GM12878 (cell line): ENCODE results near the gene JMJD6. TPM values are rescaled to one million over a fixed set of nuclear protein-coding genes. Genes with fewer than 3 reads are reported as not detected.
A peak's percentile ranks its signal among the peaks of the same experiment; 100 is the strongest.

Experiments
- ATAC-seq: fragments of 200-7000 bp; cut with Tn5 transposase; 3 replicates; pipeline ENCODE4 v1.9.1; 2020; ENCODE audit warnings: mild to moderate bottlenecking, moderate library complexity
- BruUV-seq: library from RNA; stranded (reverse); fragments of 400-500 nt; replicated peaks from 2 replicates; lab custom pipeline; 2021; lab: Mats Ljungman, UMichigan
- CTCF ChIA-PET: fragments of 300-600 bp; sonication (Branson Sonifier 250); formaldehyde crosslinking; extraction: SDS; loops from one replicate; lab custom pipeline; 2021; ENCODE audit warnings: inconsistent platforms; lab: Yijun Ruan, JAX
- POLR2A ChIA-PET: fragments of 350-600 bp; formaldehyde crosslinking; extraction: SDS; loops from one replicate; lab custom pipeline; 2021; ENCODE audit warnings: inconsistent platforms; lab: Charles Lee
- RAD21 ChIA-PET: fragments of 300-600 bp; sonication (Branson Sonifier 250); formaldehyde crosslinking; loops from one replicate; lab custom pipeline; 2023; ENCODE audit warnings: antibody characterized with exemption; ENCODE audit not compliant: unreplicated experiment; lab: Charles Lee
- SMC1A ChIA-PET: fragments of 300-600 bp; sonication (Branson Sonifier 250); formaldehyde crosslinking; loops from one replicate; lab custom pipeline; 2023; ENCODE audit not compliant: unreplicated experiment, uncharacterized antibody; lab: Charles Lee
- DNase-seq: peaks from one replicate; pipeline ENCODE4 v3.0.0-alpha.2; 2011; ENCODE audit warnings: low read depth, low spot score
- FAIRE-seq: peaks from 3 replicates; lab custom pipeline; 2011; peaks lifted over from hg19 to GRCh38; lab: Jason Lieb, UNC
- H2AFZ ChIP-seq: 2 replicates; pipeline ENCODE4 v1.6.0; 2011; ENCODE audit warnings: low read depth, low read length, control low read depth; ENCODE audit not compliant: control insufficient read depth
- H3K27ac ChIP-seq: 2 replicates; pipeline ENCODE4 v1.5.1; 2011; ENCODE audit warnings: control low read depth; ENCODE audit not compliant: control insufficient read depth, insufficient read depth
- H3K27me3 ChIP-seq, 2 experiments: replicated peaks in 1 of 2; 2 replicates each; pipeline versions ENCODE4 v1.6.0 to v1.6.1; 2011; ENCODE audit warnings: low read length in 1 of 2; ENCODE audit not compliant: control insufficient read depth in 2 of 2, insufficient read depth in 2 of 2
- H3K36me3 ChIP-seq, 2 experiments: 2 replicates each; pipeline ENCODE4 v1.5.1; 2011; ENCODE audit warnings: low read length in 1 of 2; ENCODE audit not compliant: control insufficient read depth in 2 of 2, insufficient read depth in 2 of 2
- H3K4me1 ChIP-seq: 2 replicates; pipeline ENCODE4 v1.6.1; 2011; ENCODE audit warnings: mild to moderate bottlenecking, low read length, moderate library complexity, mixed read lengths; ENCODE audit not compliant: control insufficient read depth, insufficient read depth
- H3K4me2 ChIP-seq: 2 replicates; pipeline ENCODE4 v1.6.0; 2011; ENCODE audit warnings: control low read depth; ENCODE audit not compliant: control insufficient read depth, insufficient read depth
- H3K4me3 ChIP-seq: fragments of 200-600 bp; sonication (generic); 2 replicates; pipeline ENCODE4 v1.5.1; 2016
- H3K79me2 ChIP-seq: 2 replicates; pipeline ENCODE4 v1.6.0; 2011; ENCODE audit warnings: low read length; ENCODE audit not compliant: control insufficient read depth, insufficient read depth
- H3K9ac ChIP-seq: 2 replicates; pipeline ENCODE4 v1.8.0; 2011; ENCODE audit warnings: low read length, control low read depth, mixed read lengths; ENCODE audit not compliant: control insufficient read depth, insufficient read depth
- H3K9me3 ChIP-seq: replicated peaks from 3 replicates; pipeline ENCODE4 v1.5.1; 2011; ENCODE audit warnings: mild to moderate bottlenecking, low read length; ENCODE audit not compliant: control insufficient read depth, insufficient read depth
- H4K20me1 ChIP-seq: 2 replicates; pipeline ENCODE4 v1.6.0; 2011; ENCODE audit not compliant: control insufficient read depth, insufficient read depth
- ASH2L ChIP-seq: fragments of 300-600, 200-600 bp; sonication (generic); IDR thresholded peaks from 2 replicates; pipeline ENCODE4 v1.6.1; 2017; ENCODE audit warnings: low read depth, mild to moderate bottlenecking, borderline replicate concordance
- BACH1 ChIP-seq: fragments of 450-650 bp; IDR thresholded peaks from 2 replicates; pipeline ENCODE4 v1.6.1; 2017; ENCODE audit warnings: mild to moderate bottlenecking, borderline replicate concordance
- BCL11A ChIP-seq: IDR thresholded peaks from 2 replicates; pipeline ENCODE4 v1.6.1; 2011; ENCODE audit warnings: low read depth, low read length
- CBX5 ChIP-seq: sonication (generic); IDR thresholded peaks from 2 replicates; pipeline ENCODE4 v1.6.1; 2016; ENCODE audit warnings: low read depth, moderate library complexity, mild to moderate bottlenecking, inconsistent platforms
- CHD4 ChIP-seq: fragments of 200-600 bp; sonication (generic); IDR thresholded peaks from 2 replicates; pipeline ENCODE4 v1.6.1; 2016; ENCODE audit warnings: mild to moderate bottlenecking
- EP300 ChIP-seq, 2 experiments: fragments of 150-350 bp in 1 of 2; IDR thresholded peaks; 2 replicates each; pipeline ENCODE4 v1.6.1; 2011 to 2012; ENCODE audit warnings: low read depth in 2 of 2, low read length in 2 of 2, borderline replicate concordance in 1 of 2, improper control_type of control experiment in 1 of 2, inconsistent platforms in 1 of 2; ENCODE audit not compliant: control insufficient read depth in 1 of 2
- EZH2 ChIP-seq: IDR thresholded peaks from 2 replicates; pipeline ENCODE4 v1.6.1; 2012; ENCODE audit warnings: low read depth, mild to moderate bottlenecking, control low read depth, inconsistent platforms, low read length, borderline replicate concordance; ENCODE audit not compliant: control insufficient read depth
- FOS ChIP-seq: IDR thresholded peaks from 3 replicates; pipeline ENCODE4 v1.6.1; 2011; ENCODE audit warnings: borderline replicate concordance; ENCODE audit not compliant: insufficient read length; ENCODE audit errors: extremely low read depth
- NBN ChIP-seq: fragments of 450-650 bp; IDR thresholded peaks from 2 replicates; pipeline ENCODE4 v1.6.1; 2016
- NFXL1 ChIP-seq: fragments of 450-650 bp; IDR thresholded peaks from 2 replicates; pipeline ENCODE4 v1.6.1; 2017; ENCODE audit warnings: antibody characterized with exemption, mild to moderate bottlenecking, borderline replicate concordance
- NFYB ChIP-seq: IDR thresholded peaks from 2 replicates; pipeline ENCODE4 v1.6.1; 2011; ENCODE audit warnings: low read depth, mild to moderate bottlenecking, low read length, improper control_type of control experiment, moderate library complexity; ENCODE audit not compliant: insufficient read depth
- NR2C2 ChIP-seq: IDR thresholded peaks from 2 replicates; pipeline ENCODE4 v1.6.1; 2011; ENCODE audit warnings: borderline replicate concordance, low read depth; ENCODE audit not compliant: control insufficient read depth, insufficient read length
- PAX8 ChIP-seq: fragments of 450-650 bp; IDR thresholded peaks from 2 replicates; pipeline ENCODE4 v1.6.1; 2017; ENCODE audit warnings: mild to moderate bottlenecking, moderate library complexity
- RAD21 ChIP-seq: IDR thresholded peaks from 2 replicates; pipeline ENCODE4 v1.6.1; 2011; ENCODE audit warnings: mild to moderate bottlenecking, low read depth, low read length, moderate library complexity; ENCODE audit not compliant: insufficient read depth
- RFX5 ChIP-seq: IDR thresholded peaks from 2 replicates; pipeline ENCODE4 v1.6.1; 2011; ENCODE audit warnings: low read depth, low read length, improper control_type of control experiment
- RUNX3 ChIP-seq: IDR thresholded peaks from 2 replicates; pipeline ENCODE4 v1.6.1; 2012; ENCODE audit warnings: low read length, inconsistent platforms
- SMAD1 ChIP-seq: fragments of 450-650 bp; IDR thresholded peaks from 2 replicates; pipeline ENCODE4 v1.6.1; 2018; ENCODE audit warnings: mild to moderate bottlenecking, low read depth; ENCODE audit not compliant: partially characterized antibody
- STAT3 ChIP-seq: IDR thresholded peaks from 2 replicates; pipeline ENCODE4 v1.6.1; 2011; ENCODE audit warnings: low read depth, low read length, improper control_type of control experiment
- YBX1 ChIP-seq: fragments of 450-650 bp; IDR thresholded peaks from 2 replicates; pipeline ENCODE4 v1.6.1; 2016; ENCODE audit warnings: antibody characterized with exemption
- ZNF24 ChIP-seq: fragments of 450-650 bp; IDR thresholded peaks from 2 replicates; pipeline ENCODE4 v1.6.1; 2017; ENCODE audit warnings: antibody characterized with exemption, mild to moderate bottlenecking
- WGBS: methylation state at CpG from one replicate; pipeline ENCODE4 v1.1.6; 2016; ENCODE audit warnings: low lambda C conversion rate; ENCODE audit not compliant: insufficient replicate concordance, insufficient coverage; ENCODE audit errors: missing lambda C conversion rate; 5-methylcytosine and 5-hydroxymethylcytosine counted together
- in situ Hi-C: fragments of 300-500 bp; cut with MboI; formaldehyde crosslinking; loops from 9 replicates; pipeline ENCODE4 v1.14.3; 2018; ENCODE audit warnings: mixed read lengths
- intact Hi-C: fragments of 100-400 bp; cut with micrococcal nuclease; formaldehyde crosslinking; loops from one replicate; pipeline ENCODE4 v1.14.2; 2022; ENCODE audit not compliant: unreplicated experiment
- polyA plus RNA-seq, 11 experiments: library from polyadenylated mRNA; depleted of rRNA in 4 of 11; unstranded in 6 of 11; stranded (reverse) in 5 of 11; fragments of >200 nt; fragmentation: Nextera tagmentation in 4 of 11; fragmentation: Illumina TruSeq in 1 of 11; extraction: Ambion mirVana in 4 of 11; extraction: Trizol in 1 of 11; gene quantifications; 1 replicate in 1 of 11; 2 replicates in 10 of 11; pipeline versions ENCODE4 v1.2.1 to v1.2.3, GENCODE V29; 2011 to 2016; ENCODE audit warnings: inconsistent platforms in 2 of 11, missing spikeins in 2 of 11, low read depth in 1 of 11
- total RNA-seq, 4 experiments: library from RNA; depleted of rRNA in 3 of 4; stranded (reverse); fragments of >200 nt in 3 of 4; fragmentation: Illumina TruSeq in 1 of 4; extraction: Trizol in 1 of 4; gene quantifications; 2 replicates each; pipeline versions ENCODE4 v1.2.1 to v1.2.3, GENCODE V29; 2013 to 2021
- TF ChIP-seq, protein P1 (sequence below): fragments of 450-650 bp; IDR thresholded peaks from 2 replicates; pipeline ENCODE4 v1.6.1; 2016; ENCODE audit warnings: mild to moderate bottlenecking

The JMJD6 gene
- total and polyA plus RNA-seq, 10 of the 15 experiments (the other 5 are each of a cell fraction or from before 2014, with no cell fraction given), result 1.2 to 36.0 (median 22.2) TPM

DNA sequence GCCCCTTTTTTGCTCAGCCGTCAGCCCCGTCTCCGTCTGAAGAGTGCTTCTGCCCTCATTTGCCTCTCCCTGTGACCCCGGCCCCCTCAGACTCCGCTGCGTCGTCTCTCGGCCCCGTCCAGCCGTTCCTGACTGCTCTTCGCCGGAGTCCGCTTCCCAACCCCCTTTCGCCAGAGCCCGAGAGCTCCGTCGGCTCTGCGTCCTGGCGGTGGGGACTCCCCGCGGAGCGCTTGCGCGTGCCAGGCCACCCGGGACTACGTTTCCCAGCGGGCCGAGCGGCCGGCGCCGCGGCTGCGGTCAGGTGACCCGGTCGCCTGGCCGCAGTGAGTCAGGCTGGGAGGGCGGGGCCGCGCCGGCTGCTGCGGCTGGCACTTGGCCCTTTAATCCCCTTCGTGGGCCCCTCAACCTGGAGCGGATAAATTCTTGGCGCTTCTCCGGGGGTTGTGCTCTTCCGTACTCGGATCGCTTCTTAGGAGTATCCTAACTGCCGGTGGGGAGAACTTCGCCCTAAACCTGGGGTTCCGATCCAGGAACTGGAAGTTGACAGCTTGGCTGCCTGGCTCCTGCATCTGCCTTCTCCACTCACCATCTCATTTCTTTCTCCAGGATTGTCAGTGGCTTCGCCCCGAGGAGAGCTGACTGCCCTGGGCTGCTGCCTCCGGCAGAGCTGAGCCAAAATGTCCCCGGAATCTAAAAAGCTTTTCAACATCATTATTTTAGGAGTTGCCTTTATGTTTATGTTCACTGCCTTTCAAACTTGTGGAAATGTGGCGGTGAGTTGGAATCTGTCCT, 11.5 kb upstream of the JMJD6 start, which contains the start of gene MFSD11 (continued):
- no peak for TF ChIP-seq NFXL1
- TF ChIP-seq BACH1, result no peak
- TF ChIP-seq EZH2, result no peak
- TF ChIP-seq BCL11A, result no peak
- no peak for TF ChIP-seq RFX5

DNA sequence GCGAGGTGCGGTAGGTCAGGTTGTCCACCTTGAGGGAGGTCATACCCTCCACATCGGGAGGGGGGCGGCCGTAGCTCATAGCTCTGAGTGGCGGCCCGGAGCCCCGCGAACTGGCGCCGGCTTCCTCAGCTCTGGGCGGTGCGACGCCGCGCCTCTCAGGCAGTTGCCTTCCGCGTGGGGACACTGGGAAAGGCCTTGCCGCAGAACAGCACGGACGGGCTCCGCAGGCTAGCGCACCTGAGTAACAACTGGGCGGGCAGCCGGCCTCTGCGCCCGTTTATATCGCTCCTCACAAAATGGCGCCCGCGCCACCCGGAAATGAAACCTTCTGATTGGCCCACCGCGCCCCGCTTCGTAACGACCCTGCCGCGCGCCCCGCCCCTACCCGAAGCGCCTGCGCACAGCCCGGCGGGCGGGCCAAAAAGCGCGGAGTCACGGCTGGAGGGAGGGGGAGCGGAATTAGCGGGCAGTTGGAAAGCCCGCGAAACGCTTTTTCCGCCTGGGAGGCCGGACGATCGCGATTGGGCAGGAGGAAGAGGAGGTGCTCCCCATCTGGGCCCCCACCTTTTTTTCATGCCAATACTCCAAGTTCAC, 10.8 kb upstream of the JMJD6 start, which contains the start of gene SRSF2:
Gene SRSF2, minus strand, starts transcription at position 250 of the 594 bp plus-strand sequence. Its CDS starts 171 bp downstream, at position 79.
- intact Hi-C loops, result loop anchor here (10.0 kb wide), 1 partner anchor 348 kb away; no protein-coding TSS in a partner anchor
- TF ChIP-seq NR2C2, result no peak
- TF ChIP-seq YBX1, result no peak
- no peak for TF ChIP-seq CBX5
- peak; percentile 85 for TF ChIP-seq NBN
- peak; percentile 43; the same call in 1 of the 2 replicates for TF ChIP-seq RUNX3
- no peak for TF ChIP-seq ASH2L
- no peak for TF ChIP-seq STAT3
- TF ChIP-seq, protein P1, sequence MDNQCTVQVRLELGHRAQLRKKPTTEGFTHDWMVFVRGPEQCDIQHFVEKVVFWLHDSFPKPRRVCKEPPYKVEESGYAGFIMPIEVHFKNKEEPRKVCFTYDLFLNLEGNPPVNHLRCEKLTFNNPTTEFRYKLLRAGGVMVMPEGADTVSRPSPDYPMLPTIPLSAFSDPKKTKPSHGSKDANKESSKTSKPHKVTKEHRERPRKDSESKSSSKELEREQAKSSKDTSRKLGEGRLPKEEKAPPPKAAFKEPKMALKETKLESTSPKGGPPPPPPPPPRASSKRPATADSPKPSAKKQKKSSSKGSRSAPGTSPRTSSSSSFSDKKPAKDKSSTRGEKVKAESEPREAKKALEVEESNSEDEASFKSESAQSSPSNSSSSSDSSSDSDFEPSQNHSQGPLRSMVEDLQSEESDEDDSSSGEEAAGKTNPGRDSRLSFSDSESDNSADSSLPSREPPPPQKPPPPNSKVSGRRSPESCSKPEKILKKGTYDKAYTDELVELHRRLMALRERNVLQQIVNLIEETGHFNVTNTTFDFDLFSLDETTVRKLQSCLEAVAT, result no peak; the same call in 1 of the 2 replicates
- TF ChIP-seq SMAD1, result peak; percentile 92
- peak; percentile 25; the same call in 1 of the 2 replicates for TF ChIP-seq ZNF24
- no peak for TF ChIP-seq PAX8
- TF ChIP-seq FOS, result no peak
- TF ChIP-seq EP300 (IDR thresholded peaks at IDR 0.05; ENCODE audit: borderline replicate concordance in 1 of 2, control insufficient read depth in 1 of 2, low read depth in 2 of 2, low read length in 2 of 2), result no peak
- peak; percentile 86 for TF ChIP-seq NFYB
- TF ChIP-seq RAD21, result no peak
- TF ChIP-seq CHD4, result no peak

More for the DNA sequence above, 10.8 kb upstream of the JMJD6 start, which contains the start of gene SRSF2:
- in situ Hi-C loops, result no loop called here
- BruUV-seq, result no TSS peak
- WGBS, result 1% methylated on average over 40 of the region's 60 CpGs
- DNase-seq (peak; percentile 87), FAIRE-seq (peak; percentile 92), ATAC-seq (peak; percentile 80)
- H3K79me2 ChIP-seq, result peaks cover 67% of the 10 kb centered on the region
- H3K36me3 ChIP-seq, result peaks cover 8 to 25% of the 10 kb centered on the region in 2 experiments
- H3K4me1 ChIP-seq, result no peaks in the 10 kb centered on the region; the same call in none of the 2 replicates
- no peaks in the 10 kb centered on the region; the same call in 2 of the 3 replicates for H3K9me3 ChIP-seq
- H2AFZ ChIP-seq, result peak within 1 kb of the TSS; percentile 80
- no peaks in the 10 kb centered on the region; the same call in 1 of the 2 replicates for H4K20me1 ChIP-seq
- SMC1A ChIA-PET, result interaction anchor here (2.1 to 2.8 kb wide), 2 partner anchors 10 kb away, joined by 9 to 10 read pairs; partner anchors contain the start of gene METTL23
- H3K27ac ChIP-seq, result peak within 1 kb of the TSS; percentile 91
- RAD21 ChIA-PET, result interaction anchor here (0.8 to 2.1 kb wide), 3 partner anchors 10 to 473 kb away, joined by 3 to 12 read pairs (median 6); no protein-coding TSS in a partner anchor
- POLR2A ChIA-PET, result interaction anchor here (6.4 kb wide), 1 partner anchor 11 kb away, joined by 60 read pairs; the partner anchor contains the start of genes JMJD6 and METTL23
- CTCF ChIA-PET, result interaction anchor here (1.3 kb wide), 1 partner anchor 10 kb away, joined by 5 read pairs; no protein-coding TSS in a partner anchor
- peak within 1 kb of the TSS; percentile 97 for H3K9ac ChIP-seq
- peak within 1 kb of the TSS; percentile 90 for H3K4me2 ChIP-seq
- no peaks in the 10 kb centered on the region for H3K27me3 ChIP-seq
- peak within 1 kb of the TSS; percentile 92 for H3K4me3 ChIP-seq
